MM.1S (cell line): ENCODE results near the gene MFGE8.

Source experiments
- EZH2 ChIP-seq: fragments of 300-600 bp; sonication (generic); optimal IDR thresholded peaks from 2 replicates; pipeline ENCODE3; 2017; ENCODE audit warnings: low read depth, mild to moderate bottlenecking, antibody characterized with exemption, low read length, mixed read lengths
- EZH2phosphoT487 ChIP-seq: fragments of 300-600 bp; sonication (generic); IDR thresholded peaks from 2 replicates; pipeline ENCODE4 v1.6.1; 2018; ENCODE audit warnings: antibody characterized with exemption, low read length
- TF ChIP-seq, protein P1 (sequence below): fragments of 300-600 bp; sonication (generic); IDR thresholded peaks from 2 replicates; pipeline ENCODE4 v1.5.1; 2016; ENCODE audit warnings: antibody characterized with exemption, low read length, mixed read lengths

DNA sequence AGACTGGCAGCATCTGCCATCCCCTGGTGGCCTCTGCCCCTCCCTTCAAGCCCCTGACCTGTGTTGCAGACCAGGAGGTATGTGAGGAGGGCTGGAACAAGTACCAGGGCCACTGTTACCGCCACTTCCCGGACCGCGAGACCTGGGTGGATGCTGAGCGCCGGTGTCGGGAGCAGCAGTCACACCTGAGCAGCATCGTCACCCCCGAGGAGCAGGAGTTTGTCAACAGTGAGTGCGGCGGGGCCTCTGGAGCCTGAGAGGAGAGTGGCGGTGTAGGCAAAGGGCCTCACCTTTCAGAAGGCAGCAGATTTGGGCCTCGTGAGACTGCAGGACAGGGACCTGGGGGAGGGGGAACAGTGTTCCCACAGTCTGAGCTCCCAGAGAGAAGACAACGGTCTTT, 41.9 kb downstream of the MFGE8 start:
- TF ChIP-seq, protein P1, sequence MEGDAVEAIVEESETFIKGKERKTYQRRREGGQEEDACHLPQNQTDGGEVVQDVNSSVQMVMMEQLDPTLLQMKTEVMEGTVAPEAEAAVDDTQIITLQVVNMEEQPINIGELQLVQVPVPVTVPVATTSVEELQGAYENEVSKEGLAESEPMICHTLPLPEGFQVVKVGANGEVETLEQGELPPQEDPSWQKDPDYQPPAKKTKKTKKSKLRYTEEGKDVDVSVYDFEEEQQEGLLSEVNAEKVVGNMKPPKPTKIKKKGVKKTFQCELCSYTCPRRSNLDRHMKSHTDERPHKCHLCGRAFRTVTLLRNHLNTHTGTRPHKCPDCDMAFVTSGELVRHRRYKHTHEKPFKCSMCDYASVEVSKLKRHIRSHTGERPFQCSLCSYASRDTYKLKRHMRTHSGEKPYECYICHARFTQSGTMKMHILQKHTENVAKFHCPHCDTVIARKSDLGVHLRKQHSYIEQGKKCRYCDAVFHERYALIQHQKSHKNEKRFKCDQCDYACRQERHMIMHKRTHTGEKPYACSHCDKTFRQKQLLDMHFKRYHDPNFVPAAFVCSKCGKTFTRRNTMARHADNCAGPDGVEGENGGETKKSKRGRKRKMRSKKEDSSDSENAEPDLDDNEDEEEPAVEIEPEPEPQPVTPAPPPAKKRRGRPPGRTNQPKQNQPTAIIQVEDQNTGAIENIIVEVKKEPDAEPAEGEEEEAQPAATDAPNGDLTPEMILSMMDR = no peak
- TF ChIP-seq EZH2 = no peak
- no peak for TF ChIP-seq EZH2phosphoT487
